GM06990 (cell line): ENCODE data around the gene DOCK4.
A peak's percentile ranks its signal among the peaks of the same experiment; 100 is the strongest.

Source experiments
- DNase-seq: peaks from one replicate; pipeline ENCODE4 v3.0.0-alpha.2; 2011; ENCODE audit not compliant: insufficient read length; ENCODE audit errors: extremely low read depth
- H3K27me3 ChIP-seq: replicated peaks from 2 replicates; pipeline ENCODE4 v1.6.0; 2011; ENCODE audit warnings: low read length; ENCODE audit not compliant: control insufficient read depth, insufficient read depth
- H3K36me3 ChIP-seq: 2 replicates; pipeline ENCODE4 v1.5.1; 2011; ENCODE audit warnings: low read length; ENCODE audit not compliant: control insufficient read depth, insufficient read depth
- H3K4me3 ChIP-seq: replicated peaks from 2 replicates; pipeline ENCODE4 v1.5.1; 2011; ENCODE audit warnings: low read depth, mild to moderate bottlenecking, control low read depth, low read length
- CTCF ChIP-seq: IDR thresholded peaks from 2 replicates; pipeline ENCODE4 v1.5.1; 2011; ENCODE audit warnings: low read length, control low read depth, mild to moderate bottlenecking, inconsistent platforms; ENCODE audit not compliant: insufficient read depth, poor library complexity, severe bottlenecking

DOCK4 gene

GRCh38 chr7:111780527-111780926, 425.7 kb downstream of the DOCK4 start:
- no peak overlapping the region for H3K4me3 ChIP-seq
- TF ChIP-seq CTCF, result no peak
- no peaks in the 10 kb centered on the region for H3K36me3 ChIP-seq
- peak; percentile 13 for DNase-seq
- H3K27me3 ChIP-seq, result no peaks in the 10 kb centered on the region

GRCh38 chr7:111775206-111775605, 431.0 kb downstream of the DOCK4 start:
- no peak for TF ChIP-seq CTCF
- no peaks in the 10 kb centered on the region for H3K27me3 ChIP-seq
- no peak for DNase-seq
- no peaks in the 10 kb centered on the region for H3K36me3 ChIP-seq
- no peak overlapping the region for H3K4me3 ChIP-seq

- no peak for TF ChIP-seq CTCF
- Histone ChIP-seq H3K36me3 (no peaks in the 10 kb centered on the region), H3K27me3 (no peaks in the 10 kb centered on the region), H3K4me3 (no peak overlapping the region)
- no peak for DNase-seq
Observed at GRCh38 chr7:111772716-111773115, 433.5 kb downstream of the DOCK4 start.

GRCh38 chr7:111771638-111772037, 434.6 kb downstream of the DOCK4 start:
- no peak for DNase-seq
- no peak for TF ChIP-seq CTCF
- H3K36me3 ChIP-seq, result no peaks in the 10 kb centered on the region
- H3K27me3 ChIP-seq, result no peaks in the 10 kb centered on the region
- no peak overlapping the region for H3K4me3 ChIP-seq

DNA sequence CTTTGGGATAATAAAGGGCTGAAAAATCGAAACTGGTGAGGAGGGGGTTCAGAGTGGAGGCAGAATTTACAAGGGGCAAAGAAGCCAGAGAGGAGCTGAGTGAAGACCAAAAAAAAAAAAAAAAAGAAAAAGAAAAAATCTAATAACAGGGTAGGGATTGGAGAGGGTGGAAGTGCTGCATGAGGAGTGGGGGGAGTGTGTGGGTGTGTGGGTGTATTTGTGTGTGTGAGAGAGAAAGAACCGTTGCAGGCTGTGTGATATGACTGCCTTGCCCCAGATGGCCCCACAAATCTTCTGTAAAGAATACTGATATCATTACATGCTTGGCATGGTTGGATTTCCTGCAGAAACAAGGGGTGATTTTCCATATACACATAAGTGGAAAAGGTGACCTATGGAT, 436.1 kb downstream of the DOCK4 start:
- no peak overlapping the region for H3K4me3 ChIP-seq
- no peak for DNase-seq
- H3K36me3 ChIP-seq, result no peaks in the 10 kb centered on the region
- no peak for TF ChIP-seq CTCF
- no peaks in the 10 kb centered on the region for H3K27me3 ChIP-seq
